Panc1 (cell line): ENCODE data around the gene BTG2. TPM values are rescaled to one million over a fixed set of nuclear protein-coding genes. Genes with fewer than 3 reads are reported as not detected.
A peak's percentile ranks its signal among the peaks of the same experiment; 100 is the strongest.

Experiments used
- ATAC-seq: fragments of 200-7000 bp; cut with Tn5 transposase; 2 replicates; pipeline ENCODE4 v1.9.1; 2020; ENCODE audit warnings: mild to moderate bottlenecking, moderate library complexity
- BruUV-seq: library from RNA; stranded (reverse); fragments of 400-500 nt; replicated peaks from 2 replicates; lab custom pipeline; 2021; lab: Mats Ljungman, UMichigan
- CTCF ChIA-PET: fragments of 300-600 bp; sonication (Branson Sonifier 250); formaldehyde crosslinking; loops from one replicate; lab custom pipeline; 2022; ENCODE audit warnings: antibody characterized with exemption; lab: Charles Lee
- POLR2A ChIA-PET: fragments of 300-600 bp; sonication (Branson Sonifier 250); formaldehyde crosslinking; loops from one replicate; lab custom pipeline; 2022; ENCODE audit warnings: antibody characterized with exemption; lab: Charles Lee
- DNase-seq: peaks from one replicate; pipeline ENCODE4 v3.0.0-alpha.2; 2010; ENCODE audit warnings: low read depth, low spot score
- H3K27ac ChIP-seq: 2 replicates; pipeline ENCODE4 v1.5.1; 2011; ENCODE audit warnings: mild to moderate bottlenecking, low read length, inconsistent platforms
- H3K27me3 ChIP-seq: fragments of 200-500 bp; sonication (Bioruptor generic); 2 replicates; pipeline ENCODE4 v1.6.0; 2014; ENCODE audit warnings: low read length, inconsistent platforms; ENCODE audit not compliant: control insufficient read depth, insufficient read depth
- H3K36me3 ChIP-seq: fragments of 200-500 bp; sonication (Bioruptor generic); 2 replicates; pipeline ENCODE4 v1.5.1; 2014; ENCODE audit warnings: inconsistent platforms, mild to moderate bottlenecking, low read length, moderate library complexity; ENCODE audit not compliant: control insufficient read depth, insufficient read depth
- H3K4me1 ChIP-seq: 2 replicates; pipeline ENCODE4 v1.5.1; 2011; ENCODE audit warnings: inconsistent platforms, mild to moderate bottlenecking, low read length, moderate library complexity; ENCODE audit not compliant: control insufficient read depth, insufficient read depth
- H3K4me3 ChIP-seq, 2 experiments: 2 replicates each; pipeline ENCODE4 v1.5.1; 2011 to 2012; ENCODE audit warnings: low read depth in 2 of 2, low read length in 2 of 2, mild to moderate bottlenecking in 2 of 2, inconsistent platforms in 1 of 2, moderate library complexity in 1 of 2
- H3K9me3 ChIP-seq: fragments of 200-500 bp; sonication (Bioruptor generic); 2 replicates; pipeline ENCODE4 v1.5.1; 2014; ENCODE audit warnings: low read depth, mild to moderate bottlenecking, inconsistent platforms, low read length, moderate library complexity; ENCODE audit not compliant: control insufficient read depth, insufficient read depth
- POLR2AphosphoS5 ChIP-seq: IDR thresholded peaks from 2 replicates; pipeline ENCODE4 v1.6.1; 2012; ENCODE audit warnings: mild to moderate bottlenecking, low read depth, low read length, moderate library complexity
- in situ Hi-C: cut with HindIII; loops from 2 replicates; pipeline ENCODE4 v1.10.0; 2016; ENCODE audit warnings: low sequenced_read_pairs, low pct_unique_long_range_greater_than_20kb
- intact Hi-C: fragments of 100-400 bp; cut with micrococcal nuclease; formaldehyde crosslinking; loops from one replicate; pipeline ENCODE4 v1.10.0; 2022; ENCODE audit not compliant: unreplicated experiment
- total RNA-seq: library from RNA; stranded (reverse); gene quantifications from one replicate; pipeline ENCODE4 v1.2.1, GENCODE V29; 2021; ENCODE audit not compliant: unreplicated experiment
- TF ChIP-seq, protein P1 (sequence below): fragments of 450-650 bp; IDR thresholded peaks from 2 replicates; pipeline ENCODE4 v1.5.1; 2017; ENCODE audit warnings: mild to moderate bottlenecking
- TF ChIP-seq, protein P2 (sequence below), 2 experiments: IDR thresholded peaks; 2 replicates each; pipeline ENCODE4 v1.6.1; 2011 to 2012; ENCODE audit warnings: low read depth in 2 of 2, control low read depth in 1 of 2, low read length in 1 of 2, mild to moderate bottlenecking in 1 of 2, moderate library complexity in 1 of 2; ENCODE audit not compliant: insufficient read depth in 1 of 2

BTG2 gene
- total RNA-seq, 1 experiment from 2014 or later: 6.1 TPM

DNA sequence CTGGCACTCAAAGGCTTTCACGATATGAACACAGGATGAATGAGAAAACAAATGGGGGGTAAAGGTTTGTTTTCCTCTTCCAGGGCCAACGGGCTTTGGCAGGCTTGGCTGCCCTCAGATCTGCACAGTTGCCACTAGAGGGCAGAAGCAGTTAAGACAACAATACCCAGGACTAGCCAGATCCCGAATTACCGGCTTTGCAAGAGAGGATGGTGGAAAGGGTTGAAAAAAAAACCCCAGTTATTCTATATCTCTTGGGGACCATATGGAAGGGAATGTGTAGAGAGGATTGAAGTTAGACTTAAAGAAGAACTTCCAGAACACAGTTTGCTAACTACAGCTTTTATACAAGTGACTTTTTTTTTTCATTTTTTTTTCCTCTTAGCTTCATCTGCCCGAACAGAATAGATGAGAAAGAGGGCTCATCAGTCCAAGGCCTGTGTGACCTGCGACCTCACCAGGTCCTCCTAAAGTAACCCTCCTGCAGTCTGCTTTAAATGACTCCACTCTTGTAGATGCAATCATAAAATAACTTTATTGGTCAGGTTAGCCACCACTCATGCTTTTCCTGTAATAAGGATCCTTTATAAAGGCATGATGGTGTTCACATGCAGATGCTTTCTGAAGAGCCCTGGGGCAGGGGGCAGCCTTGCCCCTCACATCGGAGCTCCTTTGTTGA, 34.9 kb downstream of the BTG2 start:
- ATAC-seq (peak; percentile 94), DNase-seq (no peak)
- H3K27me3 ChIP-seq: peaks cover 37% of the 10 kb centered on the region
- ChIA-PET POLR2A (no interaction called here), CTCF (interaction anchor here (0.6 to 1.6 kb wide), 7 partner anchors 24 to 362 kb away, joined by 3 to 18 read pairs (median 4); no protein-coding TSS in a partner anchor)
- no TSS peak for BruUV-seq
- intact Hi-C loops (loop anchor here (1.0 to 5.0 kb wide), 4 partner anchors 67 to 362 kb away; no protein-coding TSS in a partner anchor), in situ Hi-C loops (no loop called here)
- H3K4me3 ChIP-seq: no peak overlapping the region
- no peaks in the 10 kb centered on the region for H3K9me3 ChIP-seq
- no peaks in the 10 kb centered on the region for H3K36me3 ChIP-seq
- TF ChIP-seq POLR2AphosphoS5: no peak
- TF ChIP-seq, protein P1, sequence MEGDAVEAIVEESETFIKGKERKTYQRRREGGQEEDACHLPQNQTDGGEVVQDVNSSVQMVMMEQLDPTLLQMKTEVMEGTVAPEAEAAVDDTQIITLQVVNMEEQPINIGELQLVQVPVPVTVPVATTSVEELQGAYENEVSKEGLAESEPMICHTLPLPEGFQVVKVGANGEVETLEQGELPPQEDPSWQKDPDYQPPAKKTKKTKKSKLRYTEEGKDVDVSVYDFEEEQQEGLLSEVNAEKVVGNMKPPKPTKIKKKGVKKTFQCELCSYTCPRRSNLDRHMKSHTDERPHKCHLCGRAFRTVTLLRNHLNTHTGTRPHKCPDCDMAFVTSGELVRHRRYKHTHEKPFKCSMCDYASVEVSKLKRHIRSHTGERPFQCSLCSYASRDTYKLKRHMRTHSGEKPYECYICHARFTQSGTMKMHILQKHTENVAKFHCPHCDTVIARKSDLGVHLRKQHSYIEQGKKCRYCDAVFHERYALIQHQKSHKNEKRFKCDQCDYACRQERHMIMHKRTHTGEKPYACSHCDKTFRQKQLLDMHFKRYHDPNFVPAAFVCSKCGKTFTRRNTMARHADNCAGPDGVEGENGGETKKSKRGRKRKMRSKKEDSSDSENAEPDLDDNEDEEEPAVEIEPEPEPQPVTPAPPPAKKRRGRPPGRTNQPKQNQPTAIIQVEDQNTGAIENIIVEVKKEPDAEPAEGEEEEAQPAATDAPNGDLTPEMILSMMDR: peak; percentile 92
- no peak overlapping the region for H3K27ac ChIP-seq
- H3K4me1 ChIP-seq: no peaks in the 10 kb centered on the region; the same call in 1 of the 2 replicates

DNA sequence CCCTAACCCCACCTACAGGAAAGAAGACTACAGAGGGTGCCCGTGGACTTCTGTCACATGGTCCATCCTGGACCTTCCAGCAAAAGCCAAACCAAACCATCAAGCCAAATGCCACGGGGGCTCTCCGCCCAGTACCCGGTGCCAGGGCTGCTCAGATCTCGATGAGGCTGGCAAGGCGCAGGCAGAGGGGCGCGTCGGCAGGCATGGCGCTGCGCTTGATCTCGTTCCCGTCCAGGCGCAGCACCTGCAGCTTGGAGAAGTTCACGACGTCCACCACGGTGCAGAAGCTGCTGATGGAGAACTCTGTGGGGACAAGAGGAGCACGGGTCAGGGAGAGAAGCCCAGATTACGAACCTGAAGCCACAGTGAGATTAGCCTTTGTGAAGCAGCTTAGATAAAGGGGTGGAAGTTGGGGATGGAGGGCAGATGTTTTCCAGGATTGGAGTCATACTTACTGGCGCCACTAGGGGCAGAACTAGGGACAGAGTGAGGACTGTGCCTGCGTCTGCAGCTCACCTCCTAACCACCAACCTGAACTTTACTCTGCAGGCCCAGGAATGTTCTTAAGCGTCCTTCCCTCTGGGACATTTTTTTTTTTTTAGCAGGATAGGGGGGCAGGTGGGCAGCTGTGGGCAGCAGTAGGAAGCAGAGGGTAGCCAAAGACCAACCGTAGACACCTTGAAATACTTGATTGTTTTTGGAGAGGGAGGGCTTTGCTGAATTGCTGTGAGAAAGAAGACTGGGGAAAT, 37.0 kb downstream of the BTG2 start:
- TF ChIP-seq, protein P1: peak; percentile 89
- TF ChIP-seq, protein P2, sequence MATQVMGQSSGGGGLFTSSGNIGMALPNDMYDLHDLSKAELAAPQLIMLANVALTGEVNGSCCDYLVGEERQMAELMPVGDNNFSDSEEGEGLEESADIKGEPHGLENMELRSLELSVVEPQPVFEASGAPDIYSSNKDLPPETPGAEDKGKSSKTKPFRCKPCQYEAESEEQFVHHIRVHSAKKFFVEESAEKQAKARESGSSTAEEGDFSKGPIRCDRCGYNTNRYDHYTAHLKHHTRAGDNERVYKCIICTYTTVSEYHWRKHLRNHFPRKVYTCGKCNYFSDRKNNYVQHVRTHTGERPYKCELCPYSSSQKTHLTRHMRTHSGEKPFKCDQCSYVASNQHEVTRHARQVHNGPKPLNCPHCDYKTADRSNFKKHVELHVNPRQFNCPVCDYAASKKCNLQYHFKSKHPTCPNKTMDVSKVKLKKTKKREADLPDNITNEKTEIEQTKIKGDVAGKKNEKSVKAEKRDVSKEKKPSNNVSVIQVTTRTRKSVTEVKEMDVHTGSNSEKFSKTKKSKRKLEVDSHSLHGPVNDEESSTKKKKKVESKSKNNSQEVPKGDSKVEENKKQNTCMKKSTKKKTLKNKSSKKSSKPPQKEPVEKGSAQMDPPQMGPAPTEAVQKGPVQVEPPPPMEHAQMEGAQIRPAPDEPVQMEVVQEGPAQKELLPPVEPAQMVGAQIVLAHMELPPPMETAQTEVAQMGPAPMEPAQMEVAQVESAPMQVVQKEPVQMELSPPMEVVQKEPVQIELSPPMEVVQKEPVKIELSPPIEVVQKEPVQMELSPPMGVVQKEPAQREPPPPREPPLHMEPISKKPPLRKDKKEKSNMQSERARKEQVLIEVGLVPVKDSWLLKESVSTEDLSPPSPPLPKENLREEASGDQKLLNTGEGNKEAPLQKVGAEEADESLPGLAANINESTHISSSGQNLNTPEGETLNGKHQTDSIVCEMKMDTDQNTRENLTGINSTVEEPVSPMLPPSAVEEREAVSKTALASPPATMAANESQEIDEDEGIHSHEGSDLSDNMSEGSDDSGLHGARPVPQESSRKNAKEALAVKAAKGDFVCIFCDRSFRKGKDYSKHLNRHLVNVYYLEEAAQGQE (IDR thresholded peaks at IDR 0.05; ENCODE audit: insufficient read depth in 1 of 2, low read depth in 2 of 2, low read length in 1 of 2): no peak
- Histone ChIP-seq H3K27me3 (peaks cover 43% of the 10 kb centered on the region), H3K4me3 (no peak overlapping the region), H3K9me3 (no peaks in the 10 kb centered on the region), H3K36me3 (no peaks in the 10 kb centered on the region), H3K4me1 (no peaks in the 10 kb centered on the region; the same call in 1 of the 2 replicates), H3K27ac (no peak overlapping the region)
- peak; percentile 77 for ATAC-seq
- ChIA-PET POLR2A (no interaction called here), CTCF (interaction anchor here (0.7 to 1.4 kb wide), 5 partner anchors 15 to 163 kb away, joined by 3 to 5 read pairs (median 3); no protein-coding TSS in a partner anchor)
- no TSS peak for BruUV-seq
- no peak for DNase-seq
- in situ Hi-C loops (no loop called here), intact Hi-C loops (loop anchor here (5.0 kb wide), 2 partner anchors 100 to 360 kb away; no protein-coding TSS in a partner anchor)
